Measurements from ENCODE around the gene VSTM2L.

- TF ChIP-seq ZBTB43 (CRISPR knock-in tag; conservative IDR thresholded peaks at IDR 0.05): no peak
- TF ChIP-seq HCFC1 (IDR thresholded peaks at IDR 0.05; ENCODE audit: low read depth, low read length): no peak
- TF ChIP-seq ARNT (IDR thresholded peaks at IDR 0.05): no peak
- no peak for TF ChIP-seq SNAI1 (CRISPR knock-in tag; IDR thresholded peaks at IDR 0.05; ENCODE audit: borderline replicate concordance)
- TF ChIP-seq EZH2 (conservative IDR thresholded peaks at IDR 0.05; ENCODE audit: low read depth, low read length): no peak
- TF ChIP-seq MTA3 (CRISPR knock-in tag; IDR thresholded peaks at IDR 0.05): no peak
- TF ChIP-seq PBX3 (CRISPR knock-in tag; IDR thresholded peaks at IDR 0.05; ENCODE audit: borderline replicate concordance): no peak
- TF ChIP-seq CTCF (CRISPR knock-in tag; IDR thresholded peaks at IDR 0.05): no peak
- no peak for TF ChIP-seq TBX3 (IDR thresholded peaks at IDR 0.05; ENCODE audit: borderline replicate concordance)
These were observed 69.5 kb downstream of the VSTM2L start for GRCh38 chr20:37972256-37973058.

All from HepG2 (cell line).